ENCODE results near the gene HS6ST2.

DNA sequence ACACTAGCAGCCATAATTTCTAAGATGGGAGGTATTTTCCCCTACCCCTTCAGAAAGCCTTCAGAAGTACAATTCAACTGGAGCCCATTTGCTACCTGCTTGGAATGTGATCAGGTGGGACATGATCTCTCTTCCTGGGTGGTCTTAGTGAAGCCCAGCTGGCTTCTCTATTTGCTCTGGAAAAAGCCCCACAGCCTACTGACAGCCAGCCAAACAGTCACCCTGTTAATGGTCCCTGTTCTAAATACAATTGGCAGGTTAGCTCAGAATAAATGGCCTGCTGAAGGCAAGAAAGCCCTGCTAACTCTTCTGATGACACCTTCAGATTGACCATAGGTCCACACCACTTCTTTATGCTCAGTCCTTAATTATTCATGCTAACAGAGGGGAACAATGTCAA is 39.9 kb downstream of the HS6ST2 start:
- TF ChIP-seq RAD21 (IDR thresholded peaks at IDR 0.05; ENCODE audit: low read length) (no peak), TAF1 (IDR thresholded peaks at IDR 0.05; ENCODE audit: borderline replicate concordance, low read depth, low read length) (no peak)

All from SK-N-SH (cell line).